NCI-H128 (cell line): ENCODE results near the gene UBL3.

Experiments
- DNase-seq: peaks from one replicate; lab custom pipeline; 2025; ENCODE audit not compliant: unreplicated experiment; lab: John Stamatoyannopoulos, UW

The UBL3 gene

GRCh38 chr13:29761160-29761559 is 89.3 kb downstream of the UBL3 start:
- no peak for DNase-seq

- DNase-seq: no peak
Observed at GRCh38 chr13:29760544-29760943, 89.9 kb downstream of the UBL3 start.

GRCh38 chr13:29758531-29759114 is 91.8 kb downstream of the UBL3 start:
- DNase-seq: no peak

- DNase-seq: no peak
Observed at GRCh38 chr13:29756506-29756905, 93.9 kb downstream of the UBL3 start.

- DNase-seq: no peak
Observed at GRCh38 chr13:29754473-29754806, 96.0 kb downstream of the UBL3 start.

- no peak for DNase-seq
Observed at GRCh38 chr13:29753618-29754472, 96.6 kb downstream of the UBL3 start.

- no peak for DNase-seq
Observed at GRCh38 chr13:29752175-29752574, 98.2 kb downstream of the UBL3 start.

GRCh38 chr13:29750183-29750530 is 100.3 kb downstream of the UBL3 start:
- DNase-seq: no peak

- DNase-seq: no peak
Observed at GRCh38 chr13:29749401-29750182, 100.8 kb downstream of the UBL3 start.

- no peak for DNase-seq
Observed at GRCh38 chr13:29748097-29748496, 102.3 kb downstream of the UBL3 start.

GRCh38 chr13:29746148-29746677 is 104.2 kb downstream of the UBL3 start:
- DNase-seq: no peak

GRCh38 chr13:29745704-29746103 is 104.7 kb downstream of the UBL3 start:
- no peak for DNase-seq

GRCh38 chr13:29743201-29743786 is 107.1 kb downstream of the UBL3 start:
- DNase-seq: no peak

- no peak for DNase-seq
Observed at GRCh38 chr13:29740961-29741360, 109.5 kb downstream of the UBL3 start.

- no peak for DNase-seq
Observed at GRCh38 chr13:29737061-29737460, 113.4 kb downstream of the UBL3 start.

GRCh38 chr13:29733147-29733611 is 117.2 kb downstream of the UBL3 start:
- no peak for DNase-seq

- no peak for DNase-seq
Observed at GRCh38 chr13:29730253-29730652, 120.2 kb downstream of the UBL3 start.

- no peak for DNase-seq
Observed at GRCh38 chr13:29722415-29722814, 128.0 kb downstream of the UBL3 start.

GRCh38 chr13:29721766-29722165 is 128.7 kb downstream of the UBL3 start:
- no peak for DNase-seq

GRCh38 chr13:29718694-29719093 is 131.7 kb downstream of the UBL3 start:
- no peak for DNase-seq

- DNase-seq: no peak
Observed at GRCh38 chr13:29716493-29716892, 133.9 kb downstream of the UBL3 start.
